Cortex of kidney (tissue), 1 donor: ENCODE results near the gene PLCL2.

ENCODE experiments used
- DNase-seq: peaks from one replicate; lab custom pipeline; 2025; lab: John Stamatoyannopoulos, UW

PLCL2 gene

DNA sequence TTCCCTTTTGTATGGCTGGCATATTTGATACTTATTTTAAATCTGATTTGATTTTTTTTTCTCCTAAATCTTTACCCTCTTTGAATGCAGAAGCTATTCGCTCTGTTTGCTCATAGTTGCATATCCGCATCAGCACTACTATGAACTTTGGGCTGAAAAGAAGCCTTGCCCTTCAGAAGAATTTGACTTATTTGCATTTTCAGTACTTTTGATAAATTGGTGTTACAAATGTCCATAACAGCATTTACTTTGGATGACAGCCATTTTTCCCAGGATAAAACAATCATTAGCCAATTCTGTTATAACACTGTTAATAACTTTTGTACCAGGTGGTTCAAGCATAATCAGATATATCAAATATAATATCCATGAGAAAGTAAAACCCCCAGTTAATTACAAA is 129.5 kb downstream of the PLCL2 start:
- no peak for DNase-seq

DNA sequence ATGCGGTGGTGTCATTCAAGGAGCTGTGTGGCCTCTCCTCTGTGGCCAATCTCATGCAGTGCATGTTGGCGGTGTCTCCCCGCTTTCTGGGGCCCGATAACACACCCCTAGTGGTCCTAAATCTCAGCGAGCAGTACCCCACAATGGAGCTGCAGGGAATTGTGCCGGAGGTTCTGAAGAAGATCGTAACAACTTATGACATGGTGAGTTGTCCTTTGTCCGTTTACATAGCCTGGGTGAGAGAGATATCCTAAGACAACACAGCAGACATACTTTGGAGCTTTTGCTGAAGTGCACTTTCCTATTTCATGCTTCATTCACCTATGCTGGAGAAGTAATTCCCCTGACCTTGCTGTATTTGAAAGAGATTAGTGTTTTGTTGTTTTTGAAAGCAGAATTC is 130.0 kb downstream of the PLCL2 start:
- no peak for DNase-seq

DNA sequence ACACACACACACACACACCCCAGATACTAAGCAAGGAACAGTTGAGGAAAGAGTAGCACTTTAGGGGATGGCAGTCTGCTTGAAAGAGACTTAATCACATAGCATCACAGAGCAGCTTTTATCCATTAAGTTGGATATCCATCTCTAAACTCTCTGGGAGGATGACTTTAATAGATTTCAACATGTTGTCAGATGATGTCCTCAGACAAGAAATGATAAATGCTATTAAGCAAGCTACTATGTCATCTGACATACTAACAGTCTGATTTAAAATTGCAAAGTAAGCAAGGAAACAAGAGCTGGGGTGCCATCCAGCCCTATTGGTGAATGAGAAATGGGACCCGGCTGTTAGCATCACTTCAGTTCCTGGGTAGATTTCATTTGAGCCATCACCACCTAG is 136.9 kb downstream of the PLCL2 start:
- no peak for DNase-seq

DNA sequence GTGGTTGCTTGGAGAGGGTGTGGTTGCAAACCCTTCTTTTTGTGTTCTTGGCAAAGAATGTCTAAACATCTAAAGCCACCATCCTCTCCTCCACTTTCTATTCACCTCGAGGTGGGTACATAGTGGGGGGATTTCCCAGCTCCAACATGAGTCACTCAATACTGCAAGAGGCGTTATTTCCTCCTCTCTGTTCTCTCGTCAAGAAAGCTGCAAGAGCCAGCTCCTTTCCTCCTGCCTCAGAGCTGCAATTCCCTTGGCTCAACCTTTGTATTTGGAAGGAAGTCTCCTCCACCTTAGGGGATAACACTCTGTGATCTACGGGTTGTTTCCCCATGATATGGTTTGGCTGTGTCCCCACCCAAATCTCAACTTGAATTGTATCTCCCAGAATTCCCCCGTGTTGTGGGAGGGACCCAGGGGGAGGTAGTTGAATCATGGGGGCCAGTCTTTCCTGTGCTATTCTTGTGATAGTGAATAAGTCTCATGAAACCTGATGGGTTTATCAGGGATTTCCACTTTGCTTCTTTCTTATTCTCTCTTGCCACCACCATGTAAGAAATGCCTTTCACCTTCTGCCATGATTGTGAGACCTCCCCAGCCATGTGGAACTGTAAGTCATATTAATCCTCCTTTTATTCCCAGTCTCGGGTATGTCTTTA is 138.4 kb downstream of the PLCL2 start:
- DNase-seq = no peak

DNA sequence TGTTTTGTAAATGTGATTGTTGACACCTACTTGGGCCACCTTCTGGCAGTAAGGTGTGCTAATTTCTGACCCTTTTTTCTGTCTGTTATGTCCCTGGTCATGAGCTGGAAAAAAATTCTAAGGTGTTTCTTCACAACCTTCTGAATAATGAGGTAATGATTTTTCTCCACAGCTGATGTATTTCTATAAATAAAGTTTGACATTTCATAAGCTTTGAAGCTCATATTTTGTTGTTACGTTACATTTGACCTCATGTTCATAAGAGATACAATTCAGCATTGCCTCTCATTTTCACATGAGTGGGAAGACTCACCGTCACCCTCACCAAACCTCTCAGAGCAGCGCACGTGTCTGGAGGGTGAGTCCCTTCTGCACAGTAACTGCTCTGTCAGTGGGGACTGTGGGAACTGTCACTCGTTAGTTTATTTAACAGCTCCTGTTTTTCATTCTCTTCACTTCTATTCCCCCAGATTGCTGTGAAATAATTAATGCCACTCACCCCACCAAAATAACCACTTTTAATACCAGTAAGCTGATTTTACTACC is 140.9 kb downstream of the PLCL2 start:
- DNase-seq = no peak

DNA sequence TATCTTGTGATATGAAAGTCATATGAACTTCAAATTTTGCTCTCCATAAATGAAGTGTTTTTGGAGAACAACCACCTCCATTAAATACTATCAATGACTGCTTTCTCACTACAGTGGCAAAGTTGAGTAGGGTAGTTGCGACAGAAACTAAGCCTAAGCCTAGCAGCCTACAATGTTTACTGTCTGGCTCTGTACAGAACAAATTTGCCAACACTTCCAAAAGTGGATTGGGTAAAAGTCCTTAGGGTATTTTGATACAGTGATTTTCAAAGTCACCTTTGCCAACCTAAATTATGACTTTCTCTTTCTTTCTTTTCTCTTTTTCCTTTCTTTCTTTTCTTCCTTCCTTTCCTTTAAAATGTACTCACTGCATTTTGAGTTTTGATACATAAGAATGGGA is 142.6 kb downstream of the PLCL2 start:
- no peak for DNase-seq

DNA sequence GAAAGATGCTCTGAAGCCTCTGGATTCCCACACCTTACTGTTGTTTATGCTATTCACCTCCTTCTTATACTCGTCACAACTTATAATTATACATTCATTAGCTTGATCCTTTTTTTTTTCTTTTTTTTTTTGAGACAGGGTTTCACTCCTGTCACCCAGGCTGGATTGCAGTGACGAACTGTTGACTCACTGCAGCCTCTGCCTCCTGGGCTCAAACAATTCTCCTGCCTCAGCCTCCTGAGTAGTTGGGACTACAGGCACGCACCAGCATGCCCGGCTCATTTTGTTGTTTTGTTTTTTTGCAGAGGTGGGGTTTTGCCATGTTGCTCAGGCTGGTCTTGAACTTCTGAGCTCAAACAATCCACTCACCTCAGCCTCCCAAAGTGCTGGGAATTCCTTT is 143.6 kb downstream of the PLCL2 start:
- DNase-seq = no peak

DNA sequence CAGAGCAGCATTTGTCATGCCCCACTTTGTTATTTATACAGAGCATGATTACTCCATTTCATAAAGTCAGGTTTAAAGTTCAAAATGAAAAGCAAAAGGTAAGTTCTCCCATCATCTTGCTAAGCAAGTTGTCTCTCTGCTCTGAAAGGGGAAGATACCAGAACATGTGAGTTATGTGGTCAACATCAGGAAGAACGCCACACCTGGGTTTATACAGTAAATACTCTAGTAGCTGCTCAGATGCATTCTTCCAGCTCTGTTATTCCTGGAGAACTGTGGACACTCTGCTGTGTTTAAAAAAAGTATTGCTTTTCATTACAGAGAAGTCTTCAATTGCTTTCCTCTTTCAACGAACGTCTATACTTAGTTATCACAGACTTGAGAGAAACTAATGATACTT is 145.7 kb downstream of the PLCL2 start:
- DNase-seq = no peak

DNA sequence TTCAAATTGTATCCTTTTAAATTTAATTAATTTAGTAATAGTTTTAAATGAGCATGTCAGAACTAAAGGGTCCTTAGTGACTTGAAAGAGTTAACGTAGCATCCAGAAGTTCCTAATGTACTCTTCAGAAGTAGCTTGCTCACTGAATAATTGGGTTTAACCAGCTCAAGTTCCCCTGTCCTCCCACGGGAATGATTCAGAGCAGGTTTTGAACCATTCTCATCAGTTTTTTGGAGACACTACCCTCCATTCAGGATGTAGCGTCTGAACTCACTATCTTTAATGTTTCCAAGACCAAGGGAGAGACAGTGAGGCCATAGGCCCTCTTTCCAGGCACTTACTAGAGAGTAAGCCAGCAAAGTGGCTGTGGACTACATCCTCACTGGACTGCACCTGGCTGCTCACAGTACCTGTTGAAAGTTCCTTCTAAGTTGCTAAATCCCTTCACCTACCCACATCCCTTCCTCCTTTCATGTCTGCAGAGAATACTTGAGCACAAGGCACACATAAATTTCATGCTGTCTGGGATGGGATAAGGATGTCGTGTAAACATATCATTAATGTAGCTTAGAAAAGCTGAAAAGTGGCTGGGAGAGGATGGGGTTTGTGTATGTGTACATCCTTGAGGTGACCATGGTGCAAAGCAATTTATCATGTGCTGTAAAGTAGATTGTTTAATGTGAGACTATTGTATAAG is 146.3 kb downstream of the PLCL2 start:
- DNase-seq = no peak

DNA sequence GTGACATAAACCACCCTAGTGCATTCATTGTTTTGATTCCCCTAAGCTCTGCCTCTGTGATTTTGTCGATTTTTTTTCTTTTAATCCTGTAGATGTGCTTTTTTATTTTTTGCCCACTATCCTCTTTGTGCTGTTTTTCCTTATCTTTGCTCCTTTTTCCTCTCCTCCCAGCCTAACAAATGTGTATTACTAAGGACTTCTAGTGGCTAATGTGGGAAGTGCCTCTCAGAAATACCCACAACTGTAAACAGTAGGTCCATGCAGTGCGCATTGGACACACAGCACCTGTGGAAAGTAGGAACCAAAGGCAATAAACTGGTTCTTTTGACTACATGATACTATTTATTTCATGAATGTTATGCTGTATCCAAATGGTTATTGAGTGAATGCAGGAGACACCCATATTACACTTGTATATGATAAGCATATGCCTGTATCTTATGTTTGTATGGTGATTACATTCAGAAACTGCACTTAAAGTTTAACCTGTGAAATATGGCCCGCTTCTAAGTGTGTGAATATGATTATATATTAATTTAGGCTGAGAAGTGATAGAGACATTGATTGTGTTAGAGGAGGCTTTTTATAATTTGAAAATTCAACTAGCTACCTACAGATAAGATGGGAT is 147.8 kb downstream of the PLCL2 start:
- no peak for DNase-seq

DNA sequence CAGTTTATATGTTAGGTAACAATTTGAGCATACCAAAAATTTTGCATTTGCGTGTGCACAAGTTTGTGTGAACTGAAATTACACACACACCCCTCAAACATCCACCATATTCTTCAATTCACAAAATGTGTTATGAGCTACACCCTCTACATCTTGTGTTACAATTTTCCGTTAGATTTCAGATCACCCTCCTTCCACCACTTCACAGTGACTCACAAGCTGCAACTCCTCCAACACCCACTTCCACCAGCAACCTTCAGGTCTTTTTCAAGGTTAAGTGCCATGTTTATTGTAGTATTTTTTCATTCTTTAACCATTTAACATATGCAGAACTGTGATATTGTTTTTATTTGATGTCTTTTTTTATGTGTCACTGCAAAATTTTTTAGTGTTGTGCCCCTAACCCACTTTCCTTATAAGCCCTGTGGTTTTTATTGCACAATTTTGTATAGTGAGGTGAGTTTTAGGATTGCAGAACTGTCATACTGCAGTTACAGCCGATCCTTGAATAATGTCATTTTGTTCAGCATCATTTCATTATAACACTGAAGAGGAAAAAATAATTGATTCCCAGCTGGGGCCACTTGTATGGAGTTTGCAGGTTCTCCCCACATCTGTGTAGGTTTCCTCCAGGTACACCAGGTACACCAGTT is 148.9 kb downstream of the PLCL2 start:
- no peak for DNase-seq

DNA sequence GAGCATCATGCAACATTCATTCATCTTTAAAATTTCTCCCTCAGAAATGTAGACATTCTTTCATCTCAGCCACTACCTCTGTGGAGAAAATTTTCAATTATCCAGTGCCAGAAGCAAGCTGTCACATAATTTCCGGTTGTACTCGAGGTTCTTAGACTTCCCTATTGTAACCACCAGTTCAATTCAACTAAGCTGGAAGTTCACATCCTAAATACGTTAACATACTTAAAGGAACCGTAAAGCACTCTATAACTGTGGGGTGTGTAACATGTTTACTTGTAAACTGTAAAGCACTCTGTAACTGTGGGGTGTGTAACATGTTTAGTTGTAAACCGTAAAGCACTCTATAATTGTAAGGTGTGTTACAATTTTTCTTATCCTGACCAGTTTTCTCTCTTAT is 150.3 kb downstream of the PLCL2 start:
- no peak for DNase-seq

DNA sequence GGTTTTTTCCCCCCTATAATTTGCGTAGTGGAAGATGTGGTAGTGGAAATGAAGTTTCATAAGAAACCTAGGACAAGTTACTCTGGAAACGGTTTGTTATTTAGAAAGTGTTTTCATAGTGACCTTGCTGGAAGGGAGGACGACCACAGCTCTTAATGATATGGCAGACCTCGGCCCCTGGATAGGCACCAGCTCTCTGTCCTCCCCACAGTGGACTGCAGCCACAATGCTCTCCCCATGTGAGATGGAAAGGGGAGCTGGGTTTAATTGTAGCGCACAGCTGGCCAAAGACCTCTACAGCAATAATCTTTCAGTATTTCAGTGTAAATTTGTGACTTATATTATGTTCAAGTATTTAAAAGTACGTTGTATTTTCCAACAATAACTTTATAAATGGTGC is 151.2 kb downstream of the PLCL2 start:
- no peak for DNase-seq

DNA sequence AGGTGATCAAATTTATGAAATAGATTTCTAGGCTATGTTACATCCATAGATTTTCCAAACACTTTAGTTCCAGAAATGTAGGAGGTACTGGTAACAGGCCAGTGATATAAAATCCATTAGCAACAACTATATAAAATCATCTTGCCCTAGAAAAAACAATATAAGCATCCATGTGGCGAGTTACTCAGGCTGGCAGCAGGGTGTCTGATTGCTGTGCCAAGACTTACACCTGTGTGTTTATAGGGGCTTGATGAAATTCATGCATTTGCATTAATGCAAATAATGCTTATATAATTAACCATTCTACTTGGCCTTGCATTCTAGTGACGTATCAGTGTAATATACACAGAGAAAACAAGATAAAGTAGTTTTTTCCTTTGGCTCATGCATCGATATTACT is 153.4 kb downstream of the PLCL2 start:
- DNase-seq = no peak

DNA sequence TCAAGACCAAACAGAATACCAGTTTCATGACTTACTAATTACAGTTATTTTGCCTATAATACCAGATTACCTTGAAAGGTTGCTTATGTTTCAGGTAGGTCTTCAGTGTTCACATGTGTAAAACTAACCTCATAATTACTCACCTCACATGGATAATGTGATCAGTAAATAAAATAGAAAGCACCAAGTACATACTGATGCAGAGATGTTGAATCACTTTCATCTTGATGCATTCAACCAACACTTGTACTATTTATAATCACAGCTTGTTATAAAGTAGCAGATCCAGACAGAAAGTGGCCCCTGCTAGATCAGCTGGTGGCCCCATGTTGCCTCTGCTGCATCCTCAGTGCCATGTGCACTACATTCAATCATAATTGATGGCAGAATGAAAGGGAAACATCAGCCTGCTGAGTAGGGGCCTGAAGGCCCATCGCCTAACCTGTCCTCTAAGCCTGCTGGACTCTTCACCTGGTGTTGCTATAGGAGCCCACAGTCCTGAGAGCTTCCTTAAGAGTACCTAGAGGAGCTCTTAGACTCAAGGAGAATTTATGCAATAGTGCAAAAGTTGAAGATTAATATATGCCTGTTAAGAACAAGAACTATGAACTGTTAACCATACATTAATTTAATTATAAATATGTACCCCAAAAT is 154.3 kb downstream of the PLCL2 start:
- DNase-seq = no peak

DNA sequence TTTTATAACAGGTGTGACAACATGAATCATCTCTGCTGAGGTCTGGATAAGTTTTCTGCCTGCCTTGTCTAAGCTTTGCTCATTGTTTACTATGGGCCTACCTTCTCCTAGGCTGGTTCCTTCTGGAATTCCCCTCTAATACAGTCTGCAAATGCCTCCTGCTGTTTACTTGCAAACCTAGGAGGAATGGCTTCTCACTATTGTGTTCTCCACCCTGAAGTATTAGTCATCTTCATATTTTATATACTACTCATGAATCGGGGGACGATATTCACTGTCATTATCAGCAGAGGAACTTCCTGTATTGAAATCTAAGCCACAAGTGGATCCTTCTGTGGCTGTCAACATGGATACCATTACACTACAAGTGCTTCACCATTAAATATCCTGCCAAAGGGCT is 154.8 kb downstream of the PLCL2 start:
- DNase-seq = no peak

DNA sequence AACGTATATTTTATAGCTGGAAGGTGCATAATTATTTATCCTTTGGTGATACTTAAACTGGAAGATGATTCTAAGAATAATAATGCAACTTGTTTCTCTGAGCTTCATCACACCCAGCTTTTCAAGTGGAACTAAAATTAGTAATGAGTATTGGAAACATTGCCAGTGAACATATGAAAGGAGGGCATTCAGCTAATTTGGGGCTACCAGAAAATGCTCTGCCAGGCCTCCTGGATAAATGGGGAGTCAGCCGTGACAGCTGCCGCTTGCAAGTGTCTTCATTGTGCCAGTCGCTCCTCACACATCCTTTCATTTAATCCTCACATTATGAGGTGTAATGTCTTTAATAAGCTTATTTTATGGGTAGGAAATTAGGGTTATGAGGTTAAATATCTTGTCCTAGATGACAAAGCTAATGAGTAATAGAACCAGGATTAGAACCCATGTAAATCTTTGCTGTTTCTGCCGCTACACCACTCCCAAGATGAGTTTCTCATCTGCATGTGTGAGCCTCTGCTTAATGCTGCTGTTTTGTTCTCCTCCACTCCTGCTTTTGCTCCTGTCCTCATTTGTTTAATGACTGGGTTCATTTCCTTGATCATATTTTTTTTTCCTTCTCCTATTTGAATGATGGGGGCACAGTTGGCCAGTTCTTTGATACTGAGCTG is 155.7 kb downstream of the PLCL2 start:
- no peak for DNase-seq

DNA sequence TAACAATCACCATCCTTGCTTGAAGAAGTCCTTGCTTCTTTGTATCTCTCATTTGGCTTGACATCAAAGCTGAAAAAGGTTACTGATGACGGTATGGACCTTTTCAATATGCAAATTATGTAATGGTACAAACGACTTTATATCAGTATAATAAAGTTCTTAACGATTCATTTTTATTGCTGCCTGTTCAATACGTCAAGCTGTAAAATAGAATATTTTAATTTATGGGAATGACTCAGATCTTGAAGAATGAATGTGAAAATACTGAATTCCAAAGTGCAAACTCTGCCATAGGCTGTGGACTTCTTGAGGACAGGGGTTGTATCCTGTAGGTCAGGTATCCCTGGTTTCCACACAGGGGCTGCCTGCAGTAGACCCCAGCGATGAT is 156.2 kb downstream of the PLCL2 start:
- no peak for DNase-seq

DNA sequence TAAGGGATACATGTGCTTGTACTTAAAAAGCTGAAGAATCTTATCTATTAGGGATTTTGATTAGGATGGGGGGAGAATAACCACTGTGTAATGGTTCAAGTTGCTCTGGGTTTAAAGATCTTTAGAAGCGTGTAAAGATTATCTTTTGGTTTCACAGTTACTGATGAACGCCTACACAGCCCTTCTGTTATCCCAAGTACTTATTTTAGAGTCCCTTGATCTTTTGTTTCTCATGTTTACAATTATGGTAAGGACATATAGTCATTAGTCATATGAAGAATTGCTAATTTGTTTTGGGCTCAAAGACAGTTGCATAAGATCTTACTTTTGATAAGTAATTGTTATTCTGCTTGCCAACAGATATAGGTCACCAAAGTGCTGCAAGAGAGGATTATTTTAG is 160.1 kb downstream of the PLCL2 start:
- DNase-seq = no peak

DNA sequence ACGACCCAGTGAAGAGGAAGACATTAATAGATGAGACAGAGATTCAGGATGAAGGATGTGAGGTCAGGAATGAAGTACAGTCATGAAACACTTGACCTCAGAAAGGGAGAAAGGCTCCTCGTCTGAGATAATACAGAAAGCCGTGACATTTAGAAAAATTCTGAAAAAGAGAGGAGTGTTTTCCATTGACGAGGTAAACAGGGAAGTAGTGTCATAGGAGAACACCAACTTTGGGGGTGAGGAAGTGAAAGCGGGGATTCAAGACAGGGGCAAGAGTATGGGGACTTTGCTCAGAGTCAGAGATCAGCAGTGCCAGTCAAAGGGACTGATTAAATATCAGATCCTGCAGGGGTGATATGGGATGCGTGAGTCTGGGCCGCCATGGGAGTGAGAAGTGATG is 160.9 kb downstream of the PLCL2 start:
- no peak for DNase-seq

DNA sequence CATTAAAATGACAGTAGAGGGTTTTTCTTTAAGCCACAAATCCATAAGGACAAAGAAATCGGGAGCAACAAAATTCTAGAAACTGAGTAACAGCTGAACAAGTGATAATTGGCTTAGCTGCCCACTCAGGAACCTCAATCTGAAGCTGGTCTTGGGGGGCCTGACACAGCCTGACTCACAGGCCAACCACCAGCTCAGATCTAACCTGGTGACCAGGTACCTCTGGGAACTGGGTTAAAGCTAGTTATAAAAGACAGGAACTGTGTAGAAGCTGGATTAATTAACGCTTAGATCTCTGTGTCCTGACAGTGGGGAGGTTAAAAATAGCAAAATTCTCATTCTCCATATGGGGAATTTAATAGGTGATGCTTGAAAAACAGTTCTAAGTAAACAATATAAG is 161.9 kb downstream of the PLCL2 start:
- no peak for DNase-seq

DNA sequence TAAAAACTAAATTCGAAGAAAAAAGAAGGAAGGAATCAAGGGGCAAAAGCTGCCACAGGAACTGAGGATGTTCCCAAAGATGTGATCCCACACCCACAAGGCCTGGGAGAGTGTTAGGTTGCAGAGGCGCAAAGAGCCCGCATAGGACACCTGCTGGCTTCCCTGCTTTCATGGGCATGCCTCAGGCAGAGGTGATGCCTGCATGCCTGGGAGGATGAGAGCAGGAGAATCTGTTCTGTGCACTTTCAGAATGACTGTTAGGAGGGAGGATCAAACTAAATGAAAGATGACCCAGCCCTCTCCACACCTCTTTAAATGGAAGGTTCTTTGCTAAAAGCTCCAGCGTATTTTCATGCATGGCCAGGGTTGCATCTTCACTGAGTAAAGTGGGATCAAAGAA is 162.4 kb downstream of the PLCL2 start:
- no peak for DNase-seq
